Renal cortex interstitium (tissue), 11 donors: ENCODE results near the gene STIL. TPM values are rescaled to one million over a fixed set of nuclear protein-coding genes. Genes with fewer than 3 reads are reported as not detected.

Source experiments
- DNase-seq, 11 donors: peaks; one replicate each; pipeline ENCODE4 v3.0.0-alpha.2; 2013; ENCODE audit warnings: low read depth in 9 of 11, low spot score in 4 of 11; ENCODE audit errors: extremely low read depth in 1 of 11
- polyA plus RNA-seq, 3 donors: library from polyadenylated mRNA; unstranded; fragments of 120-200 nt; gene quantifications; one replicate each; pipeline ENCODE4 v1.2.1, GENCODE V29; 2013; ENCODE audit not compliant: insufficient read length in 3 of 3

Gene STIL
- polyA plus RNA-seq, 3 donors: 9.8 to 10.5 (median 10.0) TPM

DNA sequence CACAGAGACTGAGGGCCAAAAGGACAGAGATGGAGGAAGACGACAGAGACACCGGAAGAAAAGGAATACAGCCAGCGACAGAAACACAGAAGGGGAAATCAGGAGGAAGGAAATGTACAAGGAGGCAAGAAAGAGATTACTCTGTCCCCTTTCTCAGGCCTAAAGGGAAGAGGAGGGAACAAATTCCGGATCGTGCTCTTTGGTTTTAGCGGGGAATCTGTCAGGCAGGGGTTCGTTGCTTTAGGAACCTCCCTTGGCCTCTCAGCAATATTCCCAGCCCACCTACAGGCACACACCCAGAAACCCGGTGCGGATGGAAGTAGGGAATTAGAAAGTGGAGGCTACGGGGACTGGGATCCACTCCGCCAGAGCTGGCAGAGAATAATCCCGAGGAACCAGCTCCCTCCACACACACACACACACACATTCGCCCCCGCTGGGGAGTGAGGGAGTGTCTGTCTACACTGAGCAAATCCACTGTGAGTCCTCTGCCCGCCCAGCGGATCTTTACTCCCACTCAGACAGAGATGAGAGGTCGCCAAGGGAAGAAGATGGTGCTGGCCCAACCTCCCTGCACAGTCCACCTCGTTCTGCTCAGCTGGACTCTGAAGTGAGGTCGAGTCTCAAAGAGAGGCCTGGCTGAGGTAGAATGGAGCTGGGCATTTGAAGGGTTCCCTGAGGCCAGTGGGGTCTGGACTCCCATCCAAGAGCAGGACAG lies 87.7 kb downstream of the STIL start:
- no peak for DNase-seq

DNA sequence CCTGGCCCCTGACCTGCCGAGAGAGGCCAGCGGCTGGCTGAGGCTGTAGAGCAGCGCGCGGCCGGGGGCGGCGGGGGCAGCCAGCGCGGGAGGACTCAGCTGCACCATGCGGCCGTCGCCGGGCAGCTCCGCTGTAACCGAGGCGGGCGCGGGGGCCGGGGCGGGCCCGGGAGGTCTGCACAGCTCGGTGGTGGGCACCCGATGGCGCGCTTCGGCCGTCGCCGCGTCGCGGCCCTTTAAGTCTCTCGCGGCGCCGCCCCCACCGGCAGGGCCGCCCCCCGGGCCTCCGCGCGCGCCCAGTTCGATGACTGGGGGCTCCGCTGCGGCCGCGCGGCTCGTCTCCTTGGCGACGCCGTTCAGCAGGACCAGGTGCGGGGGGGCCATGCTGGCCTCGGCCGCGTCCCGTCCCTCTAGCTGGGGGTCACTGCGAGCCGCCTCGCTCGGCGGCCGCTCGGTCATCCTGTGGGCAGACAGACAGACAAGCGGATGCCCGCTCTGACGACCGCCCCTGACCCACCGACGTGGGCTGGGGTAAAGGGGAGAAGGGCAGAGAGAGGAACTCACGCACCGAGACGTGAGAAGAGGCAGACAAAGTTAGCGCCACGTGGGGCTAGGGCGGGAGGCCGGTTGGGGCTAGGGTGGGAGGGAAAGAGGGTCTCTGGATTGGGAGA lies 88.4 kb downstream of the STIL start:
- DNase-seq: no peak

DNA sequence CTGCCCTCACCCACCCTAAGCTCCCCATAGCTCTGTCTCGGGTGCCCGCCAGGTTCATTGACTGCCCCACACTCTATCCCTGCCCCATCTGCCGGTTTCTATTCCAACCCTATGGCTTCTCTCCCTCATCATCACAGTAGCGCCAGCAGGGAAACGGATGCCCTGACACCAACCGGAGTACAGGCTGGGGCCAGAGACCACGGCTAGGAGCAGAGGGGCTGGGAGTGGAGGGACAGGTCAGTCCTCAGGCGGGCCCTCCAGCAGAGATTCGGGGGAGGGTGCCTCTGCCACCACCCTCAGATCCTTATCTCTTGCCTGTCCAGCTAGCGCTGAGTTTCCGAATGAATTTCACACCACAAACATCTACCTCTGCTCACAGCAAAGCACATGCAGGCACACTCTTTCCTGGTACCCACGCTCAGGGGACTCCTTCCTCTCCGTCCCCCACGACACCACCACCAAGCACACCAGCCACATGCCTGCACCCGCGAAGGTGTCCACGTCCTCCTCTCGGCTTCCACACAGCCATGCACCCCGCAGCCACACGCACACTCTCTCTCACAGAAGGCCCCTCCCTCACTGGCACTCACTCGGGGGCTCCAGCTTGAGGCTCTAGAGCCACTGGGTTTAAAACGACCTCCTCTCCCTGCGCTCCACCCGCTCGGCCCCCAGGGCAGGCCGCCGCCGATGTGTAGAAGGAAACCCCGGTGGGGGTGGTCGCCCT lies 89.1 kb downstream of the STIL start:
- DNase-seq: no peak

DNA sequence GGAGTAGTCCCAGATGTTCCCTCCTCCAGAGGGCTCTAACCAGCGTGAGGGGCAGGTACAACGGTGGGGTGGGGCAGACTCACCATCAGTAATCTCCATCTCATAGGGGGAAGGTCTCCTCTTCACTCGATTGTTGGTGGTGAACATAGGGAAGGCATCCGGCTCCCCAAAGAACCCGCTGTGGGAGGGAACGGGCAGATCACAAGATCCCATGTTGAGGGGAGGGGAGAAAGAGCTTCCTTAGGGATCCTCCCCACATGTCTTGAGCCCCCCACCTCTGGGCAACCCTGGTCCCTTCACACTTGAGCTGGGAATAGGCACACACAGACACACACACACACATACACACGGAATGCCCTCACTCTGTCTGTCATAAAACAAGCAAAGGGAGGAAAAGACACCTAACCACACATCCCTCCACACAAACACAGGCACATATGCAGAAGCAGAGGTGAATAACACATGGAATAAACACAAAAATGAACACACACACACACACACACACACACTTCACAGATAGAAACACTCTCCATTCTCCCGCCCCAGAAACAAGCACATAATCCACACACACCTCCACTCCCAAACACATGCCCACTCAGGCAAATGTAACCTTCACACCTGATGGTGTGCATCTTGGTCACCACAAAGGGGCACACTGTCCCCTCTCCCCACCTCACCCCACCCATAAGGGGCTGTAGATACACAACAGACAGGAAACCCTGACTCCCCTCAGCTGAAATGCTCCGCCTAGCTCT lies 89.8 kb downstream of the STIL start:
- DNase-seq: no peak

DNA sequence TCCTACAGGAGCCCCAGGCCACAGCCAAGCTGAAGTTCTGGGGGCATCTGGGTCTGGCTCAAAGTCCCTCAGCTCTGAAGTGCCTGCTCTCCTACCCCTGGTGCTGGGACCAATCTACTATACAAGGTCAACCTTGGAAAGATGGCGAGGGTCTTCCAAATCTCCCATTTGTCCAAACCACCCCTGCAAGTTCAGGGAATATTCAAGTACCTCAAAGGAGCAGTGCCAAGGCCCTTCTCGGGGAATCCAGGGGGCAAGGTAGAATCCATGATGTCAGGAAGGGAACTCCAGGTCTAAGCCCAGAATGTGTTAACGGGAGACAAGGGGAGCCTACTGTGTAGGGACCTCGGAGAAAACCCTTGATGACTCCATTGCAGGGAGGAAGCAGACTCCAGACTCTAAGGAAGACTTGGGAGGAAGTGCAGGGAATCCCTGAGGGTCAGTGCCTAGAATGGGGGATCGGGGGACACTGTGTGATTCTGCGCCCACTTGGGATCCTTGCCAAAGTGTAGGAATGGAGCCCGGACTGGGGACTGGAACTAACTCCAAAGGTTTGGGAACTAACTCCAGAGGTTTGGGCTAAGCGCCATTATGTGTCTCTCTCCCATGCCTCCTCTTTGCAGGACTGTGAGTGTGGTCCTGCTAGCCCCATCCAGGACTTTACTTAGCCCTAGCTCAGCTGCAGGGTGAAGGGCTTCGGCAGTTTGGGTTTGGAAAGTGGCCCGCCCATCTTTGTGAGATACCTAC lies 90.6 kb downstream of the STIL start:
- DNase-seq: no peak

DNA sequence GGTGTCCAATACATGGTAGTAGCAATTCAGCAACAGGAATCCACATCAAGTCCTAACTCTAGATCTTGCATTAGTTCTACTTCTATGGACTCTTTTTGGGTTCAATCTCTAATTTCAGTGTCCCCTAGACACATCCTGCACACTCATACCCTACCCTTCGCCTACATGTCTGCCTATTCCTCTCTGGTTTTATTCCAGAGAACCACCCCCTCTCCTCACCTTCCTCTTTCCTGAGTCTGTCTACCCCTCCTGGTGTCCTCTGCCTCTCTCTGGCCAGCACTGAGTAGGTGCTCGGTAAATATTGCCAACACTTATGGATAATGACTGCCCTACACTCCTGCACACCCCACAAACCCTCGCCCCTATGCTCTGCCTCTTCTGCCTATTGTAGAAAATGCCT lies 91.5 kb downstream of the STIL start:
- DNase-seq: no peak

DNA sequence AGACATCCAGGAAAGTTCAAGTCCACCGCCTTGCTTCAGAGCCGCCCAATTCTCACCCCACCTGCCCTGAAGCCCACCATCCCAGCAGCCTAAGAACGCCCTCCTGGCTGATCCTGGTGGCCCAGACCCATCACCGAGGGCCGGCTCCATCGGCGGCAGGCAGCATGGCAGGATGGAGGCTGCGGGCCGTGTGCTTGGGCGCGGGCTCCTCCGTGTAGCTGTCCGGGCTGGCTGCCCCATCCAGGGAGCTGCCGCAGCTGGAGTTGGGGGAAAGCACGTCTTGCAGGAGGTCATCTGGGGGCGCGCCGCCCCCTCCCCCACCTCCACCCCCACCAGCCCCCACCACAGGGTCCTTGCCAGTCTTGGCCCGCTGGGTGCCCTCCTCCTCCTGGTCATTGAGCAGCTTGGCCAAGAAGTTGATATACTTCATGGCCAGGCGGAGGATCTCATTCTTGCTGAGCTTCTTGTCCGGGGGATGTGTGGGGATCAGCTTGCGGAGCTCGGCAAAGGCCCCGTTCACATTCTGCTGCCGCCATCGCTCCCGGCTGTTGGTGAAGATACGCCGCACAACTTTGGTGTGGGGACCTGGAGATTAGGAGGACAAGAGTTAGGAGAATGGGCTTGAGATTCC lies 94.2 kb downstream of the STIL start:
- no peak for DNase-seq

DNA sequence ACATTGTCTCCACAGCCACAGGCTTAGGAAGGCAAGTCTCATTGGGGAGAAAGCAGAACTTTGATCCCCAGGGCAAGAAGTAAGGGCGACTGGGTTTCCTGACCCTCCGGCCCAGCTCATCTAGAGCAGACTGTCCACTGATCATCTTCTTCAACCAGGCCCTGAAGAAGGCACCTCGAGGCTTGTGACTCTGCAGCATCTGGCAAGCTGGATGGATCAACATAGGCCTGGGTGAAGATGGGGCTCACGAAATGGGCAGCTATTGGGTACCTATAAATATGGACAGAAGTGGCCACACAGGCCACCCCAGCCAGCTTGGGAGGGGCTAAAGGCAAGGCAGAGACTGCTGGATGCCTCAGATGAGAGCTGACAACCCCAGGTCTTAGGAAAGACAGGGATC lies 94.9 kb downstream of the STIL start:
- no peak for DNase-seq

DNA sequence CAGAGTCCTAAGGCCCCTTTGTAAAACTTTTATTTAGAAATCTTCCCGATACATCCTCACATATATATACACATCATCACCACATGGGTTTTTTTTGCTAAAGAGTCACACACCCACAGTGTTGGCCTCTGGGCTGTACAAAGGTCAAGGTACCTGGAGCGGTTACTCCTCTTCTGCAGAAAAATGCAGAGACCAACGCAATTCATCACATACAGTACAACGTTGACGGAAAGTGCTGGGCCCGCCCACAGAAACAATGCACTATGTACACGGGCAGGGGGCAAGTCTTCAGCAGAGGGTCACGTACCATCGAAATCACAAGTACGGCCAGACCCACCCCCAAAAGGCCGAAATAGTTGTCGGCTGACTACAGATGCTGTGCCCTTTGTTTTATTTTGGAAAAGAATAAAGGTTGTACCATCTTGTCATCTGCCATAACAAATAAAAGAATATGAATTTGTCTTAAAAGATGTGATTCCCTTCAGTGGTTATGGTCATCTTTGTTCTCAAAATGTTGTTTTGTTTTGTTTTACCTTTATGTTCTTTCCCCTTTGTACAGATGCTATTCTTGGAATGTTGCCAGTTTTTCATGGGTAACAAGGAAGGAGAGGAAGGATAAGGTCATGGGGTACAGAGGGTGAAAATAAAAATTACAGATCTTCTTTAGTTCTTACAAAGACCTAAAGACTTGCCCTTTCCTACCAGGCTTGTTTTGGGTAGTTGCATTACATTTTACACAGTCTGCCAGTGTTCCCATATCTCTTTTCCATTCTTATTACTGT lies 97.5 kb downstream of the STIL start:
- no peak for DNase-seq

DNA sequence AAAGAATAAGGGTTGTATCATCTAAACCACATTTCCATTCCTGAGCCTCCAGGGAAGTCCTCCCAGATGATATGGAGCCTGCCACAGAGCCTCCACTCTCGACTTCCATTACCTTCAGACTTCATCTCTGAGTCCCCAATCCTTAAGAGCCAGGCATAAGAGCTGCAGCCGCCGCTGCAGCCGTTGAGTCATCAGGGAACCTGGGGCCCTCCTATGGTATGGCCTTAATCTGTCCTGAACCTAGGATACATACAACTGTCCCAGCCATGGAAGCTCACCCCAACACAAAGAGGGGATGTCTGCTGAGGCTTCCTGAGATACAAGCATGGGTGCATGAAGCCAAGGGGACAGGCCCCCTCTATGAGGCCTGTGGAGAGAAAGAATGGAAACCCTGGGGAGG lies 98.2 kb downstream of the STIL start:
- no peak for DNase-seq

DNA sequence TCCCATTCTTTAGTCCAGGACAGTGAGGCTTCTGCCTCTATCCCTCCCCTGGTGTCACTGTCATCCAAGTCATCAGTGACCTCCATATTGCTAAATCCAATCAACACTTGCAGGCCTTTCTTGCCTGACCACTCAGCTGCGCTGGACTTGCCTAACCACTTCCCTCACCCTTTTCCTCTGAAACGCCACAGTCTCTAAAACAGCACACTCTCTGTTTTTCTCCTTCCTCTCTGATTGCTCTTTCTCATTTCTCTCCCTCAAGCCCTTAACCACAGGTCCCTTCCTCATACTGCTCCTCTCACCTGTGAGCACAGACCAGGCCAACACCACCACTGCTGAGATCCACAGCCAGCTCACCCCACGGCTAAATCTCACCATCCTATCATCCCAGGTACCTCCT lies 99.4 kb downstream of the STIL start:
- no peak for DNase-seq

DNA sequence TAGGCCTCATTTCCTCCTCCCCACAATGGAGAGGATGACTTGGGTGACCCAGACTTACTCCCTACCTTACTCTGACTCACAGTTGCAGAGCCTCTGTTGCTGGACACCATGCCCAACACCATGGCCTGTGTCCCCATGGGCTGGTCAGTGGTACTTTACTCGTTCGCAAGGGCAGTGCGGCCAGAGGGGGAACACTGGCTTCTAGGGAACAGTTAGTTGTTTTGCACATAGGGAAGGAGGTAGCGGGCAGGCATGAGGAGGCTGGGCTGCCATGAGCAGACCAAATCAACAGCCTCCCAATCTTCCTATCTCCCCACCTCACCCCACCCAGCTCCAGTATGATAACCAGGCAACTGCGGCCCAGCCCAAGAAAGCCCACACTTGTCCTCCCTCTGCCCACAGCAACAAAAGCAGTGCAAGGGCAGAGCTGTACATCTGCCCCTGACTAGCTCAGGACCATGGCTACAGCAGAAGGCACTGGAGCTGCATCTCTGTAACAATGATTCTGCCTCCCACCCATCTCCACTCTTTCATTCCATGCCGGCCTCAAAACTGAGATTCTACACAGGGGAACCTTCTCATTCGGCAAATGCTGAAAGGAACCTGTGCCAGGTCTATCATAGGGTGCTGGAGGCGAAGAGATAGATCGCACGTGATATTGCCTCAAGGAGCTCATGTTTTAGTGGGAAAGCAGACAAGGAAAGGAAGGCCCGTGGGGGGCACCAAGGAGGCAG lies 100.5 kb downstream of the STIL start:
- no peak for DNase-seq

DNA sequence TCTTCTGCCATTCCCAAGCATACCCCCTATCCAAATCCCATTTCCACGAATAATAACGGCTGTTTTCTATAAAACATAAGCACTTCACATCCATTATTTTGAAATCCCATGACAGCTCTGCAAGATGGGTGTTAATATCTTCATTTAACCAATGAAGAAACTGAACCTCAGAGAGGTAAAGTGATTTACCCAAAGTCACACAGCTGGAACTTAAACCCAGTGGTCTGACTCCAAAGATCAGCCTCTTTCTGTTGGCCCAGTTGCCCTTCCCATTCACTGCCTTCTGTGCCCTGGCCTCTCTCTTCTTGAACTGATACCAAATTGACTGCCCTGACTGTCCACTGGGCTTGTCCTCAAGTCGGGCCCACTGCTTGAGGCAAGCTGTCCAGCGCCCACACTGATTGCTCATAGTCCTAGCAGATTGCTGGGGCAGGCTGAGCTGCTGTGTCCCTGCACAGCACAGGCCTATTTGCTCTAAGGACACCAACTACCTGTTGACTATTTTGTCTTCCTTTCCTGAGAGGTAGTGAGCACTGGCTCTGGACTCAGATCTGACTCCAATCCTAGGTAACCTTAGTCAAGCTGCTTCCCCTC lies 101.2 kb downstream of the STIL start:
- DNase-seq: no peak

DNA sequence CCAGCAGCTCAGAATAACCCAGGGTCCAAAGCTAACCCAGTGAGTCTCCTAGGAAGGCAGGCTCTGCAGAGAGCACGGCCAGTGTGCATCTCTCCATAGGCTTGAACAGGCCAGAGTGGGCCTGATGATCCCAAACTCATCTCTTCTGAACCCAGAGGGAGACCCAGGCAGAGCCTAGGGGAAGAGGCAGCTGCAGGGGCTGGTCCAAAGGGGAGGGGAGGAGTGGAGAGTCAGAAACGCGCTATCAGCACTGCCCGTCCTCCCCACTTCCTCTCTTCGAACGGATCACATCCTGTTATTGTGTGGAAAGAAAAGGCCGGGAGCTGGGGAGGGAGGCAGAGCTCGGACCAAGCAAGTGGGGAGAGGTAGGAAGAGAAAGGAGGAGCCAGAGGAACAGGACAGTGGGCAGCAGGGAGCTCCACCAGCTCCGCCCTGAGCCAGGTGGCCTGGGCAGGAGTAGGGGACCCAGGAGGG lies 102.1 kb downstream of the STIL start:
- DNase-seq: no peak

DNA sequence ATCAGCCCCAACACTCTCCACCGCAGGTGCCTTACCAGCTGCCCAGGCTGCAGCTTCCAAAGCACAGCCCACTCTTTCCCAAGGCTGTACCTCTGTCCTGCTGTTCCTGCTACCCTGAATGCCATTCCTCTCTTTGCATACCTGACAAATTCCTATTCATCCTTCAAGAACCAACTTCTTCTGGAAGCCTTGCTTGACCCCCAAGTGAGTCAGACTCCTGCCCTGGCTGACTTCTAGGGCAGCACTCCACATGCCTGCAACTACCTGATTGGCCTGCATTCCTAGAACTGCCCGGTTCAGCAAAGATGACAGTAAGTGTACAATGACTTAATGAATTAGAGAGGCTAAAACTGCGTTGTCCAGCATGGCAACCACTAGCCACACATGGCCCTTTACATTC lies 103.3 kb downstream of the STIL start:
- DNase-seq: no peak

DNA sequence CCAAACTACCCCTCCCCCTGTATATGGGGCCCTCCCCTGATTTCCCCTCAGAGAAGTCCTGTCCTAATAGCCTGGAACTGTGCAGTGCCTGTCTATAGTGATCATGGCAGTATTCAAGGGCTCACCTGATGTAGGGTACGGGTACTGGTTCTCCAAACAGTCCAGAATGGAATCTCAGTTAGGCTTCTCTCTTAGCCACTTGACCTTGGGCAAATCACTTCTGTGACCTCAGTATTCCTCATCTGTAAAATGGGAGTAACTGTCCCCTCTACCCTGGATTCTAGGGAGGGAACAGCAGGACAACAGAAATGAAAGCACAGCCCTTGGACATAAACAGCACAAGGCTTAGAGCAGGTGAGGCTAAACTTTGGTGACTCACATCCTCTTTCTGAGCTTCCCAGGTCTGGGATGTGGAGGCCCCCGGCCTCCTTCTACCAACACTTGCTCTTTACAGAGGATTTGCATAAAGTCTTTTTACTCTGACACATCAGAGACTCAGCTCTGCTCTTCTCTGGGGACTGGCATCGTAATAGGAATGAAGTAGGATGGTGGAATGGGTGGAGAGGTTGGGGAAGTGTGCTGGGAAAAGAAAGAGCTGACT lies 104.1 kb downstream of the STIL start:
- DNase-seq: no peak
